Stimulated activated CD8-positive, alpha-beta memory T cell treated with anti-CD3 and anti-CD28 coated beads, Interleukin-12 subunit alpha, Interleukin-12 subunit beta, amount 100 ng/mL, for 4 hours (primary cell): ENCODE measurements around the gene BLOC1S3.

Source experiments
- DNase-seq: peaks from one replicate; pipeline ENCODE4 v3.0.0-alpha.2; 2020; ENCODE audit warnings: low read depth

The BLOC1S3 gene

DNA sequence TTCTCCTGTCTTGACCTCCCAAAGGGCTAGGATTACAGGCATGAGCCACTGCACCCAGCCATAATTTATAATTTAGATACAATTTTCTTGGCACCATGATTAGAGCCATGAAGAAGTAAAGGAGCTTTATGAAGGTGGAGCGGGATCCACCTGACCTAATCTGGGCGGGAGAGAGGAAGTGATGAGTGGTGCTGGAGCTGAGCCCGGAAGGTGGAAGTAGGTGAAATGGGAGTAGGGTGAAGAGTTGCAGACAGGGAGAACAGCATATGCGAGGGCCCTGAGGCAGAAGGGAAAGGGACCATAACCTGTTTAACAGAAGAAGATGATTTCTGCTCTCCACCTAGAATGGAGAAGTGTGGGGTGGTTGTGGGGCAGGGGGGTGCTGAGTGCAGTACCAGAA lies 4.2 kb downstream of the BLOC1S3 start:
- DNase-seq = no peak

DNA sequence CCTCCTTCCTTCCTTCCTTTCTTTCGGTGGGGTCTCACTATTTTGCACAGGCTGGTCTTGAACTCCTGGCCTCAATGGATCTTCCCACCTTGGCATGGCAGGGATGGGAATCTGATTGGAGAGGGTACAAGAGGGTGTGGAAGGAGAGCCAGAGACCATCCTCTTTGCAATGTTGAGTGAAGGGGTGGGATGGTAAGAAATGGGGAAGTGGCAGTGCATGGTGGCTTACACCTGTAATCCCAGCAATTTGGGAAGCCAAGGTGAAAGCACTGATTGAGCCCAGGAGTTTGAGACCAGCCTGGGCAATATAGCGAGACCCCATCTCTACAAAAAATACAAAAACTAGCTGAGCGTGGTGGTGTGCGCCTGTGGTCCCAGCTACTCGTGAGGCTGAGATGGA lies 5.5 kb downstream of the BLOC1S3 start:
- DNase-seq = no peak

DNA sequence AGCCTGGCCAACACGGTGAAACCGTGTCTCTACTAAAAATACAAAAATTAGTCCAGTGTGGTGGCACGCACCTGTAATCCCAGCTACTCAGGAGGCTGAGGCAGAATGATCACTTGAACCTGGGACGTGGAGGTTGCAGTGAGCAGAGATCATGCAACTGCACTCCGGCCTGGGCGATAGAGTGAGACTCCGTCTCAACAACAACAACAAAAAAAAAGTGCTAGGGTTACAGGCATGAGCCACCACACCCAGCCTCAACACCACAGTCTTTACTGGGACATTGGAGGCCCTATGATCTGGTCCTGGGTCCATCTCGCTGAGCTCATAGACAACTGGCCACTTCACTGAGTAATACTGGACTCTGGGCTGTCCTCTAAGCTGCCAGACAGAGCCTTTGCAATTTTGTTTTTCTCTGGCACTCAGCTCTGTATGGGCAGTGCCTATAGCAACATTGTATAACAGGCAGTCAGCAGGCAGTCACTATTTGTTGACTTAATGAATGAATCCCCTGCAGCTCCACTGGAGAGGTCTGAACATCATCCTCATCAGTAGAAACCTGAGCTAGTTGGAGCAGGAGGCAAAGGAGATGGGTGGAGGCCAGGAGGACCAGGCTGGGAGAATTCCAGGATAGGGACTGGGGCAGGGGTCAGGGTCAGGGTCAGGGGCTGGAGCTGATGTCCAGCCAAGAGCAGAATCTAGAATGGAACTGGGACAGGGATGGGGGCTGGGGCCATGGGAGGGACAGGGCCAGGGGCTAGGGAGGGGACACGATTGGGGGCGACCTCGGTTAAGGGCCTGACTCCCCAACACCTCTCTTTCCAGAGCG lies 8.1 kb downstream of the BLOC1S3 start:
- DNase-seq = no peak

DNA sequence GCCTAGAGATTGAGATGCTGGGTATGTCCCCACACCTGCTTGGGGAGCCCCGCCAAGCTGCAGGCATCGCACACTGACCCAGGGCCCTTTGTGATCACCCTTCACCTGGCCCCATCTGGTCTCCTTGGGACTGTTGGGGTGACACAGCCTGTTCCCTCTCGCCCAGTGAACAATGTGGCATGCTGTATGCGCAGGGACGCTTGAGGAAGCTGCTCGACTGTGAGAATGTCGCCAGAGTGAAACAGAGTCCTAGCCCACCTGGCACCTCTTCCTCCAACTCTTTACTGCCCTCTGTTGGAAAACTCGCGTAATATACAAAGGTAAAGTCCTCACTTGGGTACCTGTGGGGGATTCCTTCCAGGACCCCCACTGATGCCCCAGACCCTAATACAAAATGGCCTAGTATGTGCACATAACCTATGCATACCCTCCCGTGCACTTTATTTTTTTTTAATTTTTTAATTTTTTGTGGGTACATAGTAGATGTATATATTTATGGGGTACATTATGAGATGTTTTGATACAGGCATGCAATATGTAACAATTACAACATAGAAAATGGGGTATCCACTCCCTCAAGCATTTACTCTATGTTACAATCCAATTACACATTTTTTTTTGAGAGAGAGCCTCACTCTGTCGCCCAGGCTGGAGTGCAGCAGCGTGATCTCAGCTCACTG lies 9.0 kb downstream of the BLOC1S3 start:
- no peak for DNase-seq

DNA sequence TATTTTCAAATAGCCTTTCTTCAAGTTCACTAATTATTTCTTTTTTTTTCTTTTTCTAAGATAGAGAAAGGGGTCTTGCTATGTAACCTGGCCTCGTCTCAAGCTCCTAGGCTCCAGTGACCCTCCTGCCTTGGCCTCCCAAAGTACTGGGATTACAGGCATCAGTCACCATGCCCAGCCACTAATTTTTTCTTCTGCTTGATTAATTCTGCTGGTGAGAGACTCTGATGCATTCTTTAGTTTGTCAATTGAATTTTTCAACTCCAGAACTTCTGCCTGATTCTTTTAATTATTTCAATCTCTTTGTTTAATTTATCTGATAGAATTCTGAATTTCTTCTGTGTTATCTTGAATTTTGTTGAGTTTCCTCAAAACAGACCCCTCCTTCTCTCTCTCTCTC lies 11.4 kb downstream of the BLOC1S3 start:
- no peak for DNase-seq

DNA sequence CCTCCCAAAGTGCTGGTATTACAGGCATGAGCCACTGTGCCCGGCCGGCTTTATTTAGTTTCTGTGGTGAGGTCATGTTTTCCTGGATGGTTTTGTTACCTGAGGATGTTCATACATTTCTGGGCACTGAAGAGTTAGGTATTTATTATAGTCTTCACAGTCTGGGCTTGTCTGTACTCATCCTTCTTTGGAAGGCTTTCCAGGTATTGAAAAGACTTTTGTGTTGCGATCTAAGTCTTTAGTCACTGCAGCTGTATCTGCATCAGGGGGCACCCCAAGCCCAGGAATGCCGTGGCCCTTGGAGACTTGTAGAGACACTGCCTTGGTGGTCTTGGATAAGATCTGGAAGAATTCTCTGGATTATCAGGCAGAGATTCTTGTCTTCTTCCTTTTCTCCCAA lies 12.8 kb downstream of the BLOC1S3 start:
- no peak for DNase-seq

DNA sequence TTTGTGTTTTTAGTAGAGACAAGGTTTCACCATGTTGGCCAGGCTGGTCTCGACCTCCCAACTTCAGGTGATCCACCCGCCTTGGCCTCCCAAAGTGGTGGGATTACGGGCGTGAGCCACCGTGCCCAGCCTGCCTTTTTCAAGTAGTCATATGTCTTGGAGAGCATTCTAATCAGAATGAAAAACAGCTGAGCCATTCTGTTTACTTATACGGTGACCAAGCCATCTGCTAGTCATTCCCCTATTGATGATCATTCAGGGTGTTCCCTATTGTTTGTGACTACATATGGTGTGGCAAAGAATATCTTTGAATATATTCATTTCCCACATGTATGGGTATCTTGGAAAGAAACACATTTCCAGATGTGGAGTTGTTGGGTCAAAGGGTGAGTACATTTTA lies 17.2 kb downstream of the BLOC1S3 start:
- DNase-seq = no peak

DNA sequence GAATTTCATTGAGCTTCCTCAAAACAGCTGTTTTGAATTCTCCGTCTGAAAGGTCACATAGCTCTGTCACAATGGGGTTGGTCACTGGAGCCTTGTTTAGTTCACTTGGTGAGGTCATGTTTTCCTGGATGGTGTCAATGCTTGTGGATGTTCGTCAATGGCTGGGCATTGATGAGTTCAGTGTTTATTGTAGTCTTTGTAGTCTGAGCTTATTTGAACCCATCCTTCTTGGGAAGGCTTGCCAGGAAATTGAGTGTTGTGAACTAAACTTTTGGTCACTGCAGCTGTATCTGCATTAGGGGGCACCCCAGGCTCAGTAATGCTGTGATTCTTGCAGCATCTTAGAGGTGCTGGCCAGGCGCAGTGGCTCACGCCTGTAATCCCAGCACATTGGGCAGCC lies 22.0 kb downstream of the BLOC1S3 start:
- no peak for DNase-seq

DNA sequence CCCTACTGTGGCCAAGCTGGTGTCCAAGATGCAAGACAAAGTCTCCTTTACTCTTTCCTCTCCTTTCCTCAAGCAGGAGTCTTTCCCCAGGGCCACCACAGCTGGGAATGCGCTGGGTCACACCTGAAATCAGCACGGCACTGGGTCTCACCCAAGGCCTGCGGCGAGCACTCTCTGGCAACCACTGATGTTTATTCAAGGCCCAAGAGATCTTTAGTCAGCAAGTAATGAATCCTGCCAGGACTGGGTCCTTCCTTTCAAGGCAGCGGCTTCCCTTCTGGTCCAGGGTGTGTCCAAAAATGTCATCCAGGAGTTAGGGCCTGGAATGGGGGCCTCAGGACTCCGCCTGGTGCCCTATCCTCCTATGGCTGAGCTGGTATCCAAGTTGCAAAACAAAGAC lies 24.1 kb downstream of the BLOC1S3 start:
- no peak for DNase-seq

DNA sequence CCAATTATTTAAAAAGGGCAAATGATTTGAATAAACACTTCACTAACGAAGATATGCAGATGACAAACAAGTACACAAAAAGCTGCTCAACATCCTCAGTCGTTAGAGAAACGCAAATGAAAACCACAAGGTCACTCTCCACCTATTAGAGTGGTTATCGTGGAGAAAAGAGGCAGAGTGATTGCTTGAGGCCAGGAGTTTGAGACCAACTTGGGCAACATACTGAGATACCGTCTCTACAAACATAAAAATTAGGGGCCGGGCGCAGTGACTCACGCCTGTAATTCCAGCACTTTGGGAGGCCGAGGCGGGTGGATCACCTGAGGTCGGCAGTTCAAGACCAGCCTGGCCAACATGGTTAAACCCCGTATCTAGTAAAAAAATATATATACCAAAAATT lies 27.2 kb downstream of the BLOC1S3 start:
- DNase-seq = no peak

DNA sequence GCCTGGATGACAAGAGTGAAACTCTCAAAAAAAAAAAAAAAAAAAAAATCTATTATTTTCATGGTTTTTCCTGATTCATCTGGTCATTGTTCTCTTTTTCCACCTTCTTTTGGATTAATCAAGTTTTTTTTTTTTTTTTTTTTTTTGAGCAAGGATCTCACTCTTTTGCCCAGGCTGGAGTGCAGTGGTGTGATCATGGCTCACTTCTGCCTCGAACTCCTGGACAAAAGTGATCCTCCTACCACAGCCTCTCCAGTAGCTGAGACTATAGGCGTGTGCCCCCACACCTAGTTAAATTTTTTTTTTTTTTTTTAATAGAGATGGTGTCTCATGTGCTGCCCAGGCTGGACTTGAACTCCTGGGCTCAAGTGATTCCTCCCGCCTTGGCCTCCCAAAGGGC lies 27.7 kb downstream of the BLOC1S3 start:
- DNase-seq = no peak

DNA sequence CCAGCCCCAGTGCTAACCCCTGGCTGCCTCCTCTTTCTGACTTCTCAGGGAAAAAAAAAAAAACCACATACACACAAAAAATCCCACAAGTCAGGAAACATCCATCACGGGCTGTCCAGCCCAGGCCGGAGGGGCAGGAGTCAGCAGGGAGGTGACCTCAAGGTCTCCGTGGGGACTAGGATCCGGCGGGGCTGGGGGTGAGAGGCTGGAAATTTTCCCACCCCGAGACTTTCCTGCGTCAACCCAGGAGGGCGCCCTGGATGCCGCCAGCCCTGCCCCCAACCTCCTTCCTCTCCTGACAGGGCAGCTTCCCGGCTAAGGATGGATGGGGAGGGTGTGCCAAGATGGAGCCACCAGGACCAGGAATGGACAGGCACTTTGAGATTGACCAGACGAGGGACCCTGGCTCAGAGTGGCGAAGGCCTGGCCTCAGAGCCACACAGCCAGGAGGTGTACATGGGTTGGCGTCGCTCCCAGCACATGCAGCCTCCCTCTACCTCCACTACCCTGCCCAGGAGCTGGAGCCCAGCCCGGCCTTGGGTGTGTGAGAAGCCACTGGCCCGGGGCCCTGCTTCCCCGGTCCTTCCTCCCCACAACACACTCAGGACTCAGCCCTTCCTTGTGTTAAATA lies 33.3 kb downstream of the BLOC1S3 start:
- DNase-seq = no peak

DNA sequence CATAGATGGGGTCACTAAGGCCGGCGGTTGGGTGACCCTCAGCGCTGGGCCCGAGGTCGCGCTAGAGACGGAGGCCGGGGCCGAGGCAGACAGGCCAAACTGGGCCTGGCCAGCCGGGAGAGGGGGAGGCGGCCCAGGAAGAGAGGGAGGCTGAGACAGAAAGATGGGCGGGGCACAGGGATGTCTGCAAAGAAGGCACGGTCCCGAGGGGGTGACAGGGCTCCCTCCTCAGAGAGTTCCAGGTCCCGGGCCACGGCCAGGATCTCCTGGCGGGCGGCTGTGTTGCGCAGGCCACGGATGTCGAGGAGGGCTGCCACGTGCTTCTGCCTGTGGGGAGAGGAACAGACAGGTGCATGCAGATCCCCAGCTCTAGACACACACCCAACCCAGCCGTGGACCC lies 34.4 kb downstream of the BLOC1S3 start:
- DNase-seq = no peak

DNA sequence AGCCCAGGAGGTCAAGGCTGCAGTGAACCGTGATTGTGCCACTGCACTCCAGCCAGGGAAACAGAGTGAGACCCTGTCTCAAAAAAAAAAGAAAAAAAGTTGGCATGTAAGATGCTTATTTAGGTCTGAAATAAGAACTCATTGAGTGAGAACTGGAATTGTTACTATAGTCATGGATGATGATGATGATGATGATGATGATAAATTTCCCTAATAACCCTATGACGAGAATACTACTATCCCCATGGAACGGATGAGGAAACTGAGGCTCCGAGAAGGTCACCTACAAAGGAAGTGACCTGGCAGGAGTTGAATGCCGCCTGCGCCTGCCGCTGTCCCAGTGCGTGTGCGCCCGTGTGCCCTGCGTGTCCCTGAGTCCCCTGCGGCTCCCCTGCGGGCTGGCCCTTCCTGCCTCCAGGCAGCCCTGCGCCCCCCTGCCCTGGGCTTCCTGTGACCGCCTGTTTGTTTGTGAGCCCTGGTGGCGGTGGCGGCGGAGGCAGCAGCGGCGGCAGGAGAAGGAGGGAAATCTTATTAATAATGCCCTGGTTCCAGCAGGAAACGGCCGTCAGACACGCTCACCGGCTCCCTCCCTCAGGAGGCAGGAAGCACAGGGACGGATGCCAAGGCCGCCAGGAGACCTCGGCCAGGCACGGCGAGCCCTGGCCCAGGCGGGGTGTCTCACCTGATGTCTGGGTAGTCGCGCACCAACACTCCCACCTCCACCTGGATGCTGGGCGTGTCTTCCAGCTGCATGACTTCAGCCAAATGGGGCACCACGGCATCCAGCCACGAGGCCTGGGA lies 37.0 kb downstream of the BLOC1S3 start:
- DNase-seq = no peak

DNA sequence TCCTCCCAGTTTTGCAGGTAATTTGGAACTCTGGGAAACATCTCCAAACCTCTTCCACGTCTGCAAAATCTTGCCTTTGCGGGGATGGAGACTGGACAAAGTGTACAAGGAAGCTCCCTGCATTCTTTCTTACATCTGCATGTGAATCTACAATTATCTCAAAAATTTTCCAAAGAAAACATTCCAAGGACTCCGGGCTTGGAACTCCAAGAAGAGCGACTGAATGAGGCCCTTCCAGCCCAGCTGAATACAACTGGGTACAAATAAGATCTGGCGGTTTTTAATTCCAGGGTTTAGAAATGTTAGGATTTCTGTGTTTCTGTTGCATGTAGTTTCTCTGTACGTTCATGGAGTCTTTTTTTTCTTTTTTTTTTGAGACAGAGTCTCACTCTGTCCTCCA lies 38.1 kb downstream of the BLOC1S3 start:
- no peak for DNase-seq

DNA sequence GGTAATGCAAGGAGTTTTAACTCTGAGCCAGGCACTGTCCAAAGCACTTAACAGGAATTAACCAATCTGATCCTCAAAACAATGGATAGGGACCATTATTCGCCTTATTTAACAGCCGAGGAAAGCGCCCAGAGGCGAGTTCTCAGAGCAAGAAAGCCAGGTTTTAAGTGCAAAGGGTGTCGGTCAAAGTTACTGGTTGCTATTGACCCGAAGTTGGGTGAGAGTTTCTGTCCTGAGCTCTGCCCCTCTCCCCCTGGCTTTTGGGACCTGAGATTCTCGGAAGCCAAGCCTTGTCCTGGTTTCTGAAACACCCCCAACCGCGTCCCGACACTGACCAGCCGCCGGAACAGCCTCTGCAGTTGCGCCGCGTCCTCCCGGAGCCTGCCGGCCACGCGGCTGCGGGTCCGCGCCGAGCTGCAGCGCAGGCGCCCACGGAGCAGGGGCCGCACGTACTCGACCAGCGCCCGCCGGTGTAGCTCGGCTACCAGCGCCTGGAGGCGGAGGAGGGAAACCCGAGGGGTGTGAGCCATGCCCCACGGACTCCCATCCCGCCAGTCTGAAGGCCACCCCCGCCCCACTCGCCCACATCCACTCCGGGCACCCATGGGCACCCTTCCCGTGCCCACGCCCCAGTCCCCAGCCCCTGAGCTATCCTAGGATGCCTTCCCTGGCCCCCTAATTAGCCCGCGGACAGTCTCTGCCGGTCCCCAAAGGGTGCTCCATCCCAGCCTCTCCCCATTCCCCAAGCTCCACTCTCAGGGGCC lies 38.8 kb downstream of the BLOC1S3 start:
- no peak for DNase-seq

DNA sequence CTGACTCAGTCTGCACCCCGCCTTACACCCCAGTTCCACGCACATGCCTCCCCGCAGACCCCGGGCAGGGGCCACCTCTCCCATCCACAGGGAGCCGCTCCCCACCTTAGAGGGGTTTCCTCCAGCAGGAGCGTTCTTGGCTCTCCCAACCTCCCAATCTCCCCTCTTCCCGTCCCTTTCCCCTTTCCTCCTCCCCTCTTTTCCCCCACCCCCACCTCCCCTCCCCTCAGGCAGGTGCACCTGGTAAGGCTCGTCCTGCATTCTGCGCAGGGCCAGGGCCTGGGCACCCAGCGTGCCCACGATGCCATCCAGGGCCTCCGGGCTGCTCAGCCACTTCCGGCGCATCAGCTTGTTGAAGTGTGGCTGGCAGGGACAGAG lies 39.4 kb downstream of the BLOC1S3 start:
- DNase-seq = no peak

DNA sequence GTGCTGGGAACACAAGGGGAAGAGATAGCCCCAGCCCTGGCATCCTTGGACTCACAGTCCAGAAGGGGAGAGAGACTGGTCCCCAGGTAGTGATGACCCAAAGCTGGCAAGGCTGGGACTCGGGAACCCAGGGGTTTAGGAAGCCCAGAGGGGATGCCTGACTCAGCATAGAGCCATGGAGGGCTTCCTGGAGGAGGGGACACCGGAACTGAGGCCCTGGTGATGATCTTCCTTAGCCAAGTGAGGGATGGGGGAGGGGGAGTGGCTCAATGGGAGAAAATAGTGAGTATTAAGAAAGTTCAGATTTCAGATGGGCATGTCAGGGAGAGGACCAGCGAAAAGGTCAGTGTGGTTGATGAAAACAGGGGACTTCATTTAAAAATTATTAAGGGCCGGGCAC lies 39.8 kb downstream of the BLOC1S3 start:
- no peak for DNase-seq

DNA sequence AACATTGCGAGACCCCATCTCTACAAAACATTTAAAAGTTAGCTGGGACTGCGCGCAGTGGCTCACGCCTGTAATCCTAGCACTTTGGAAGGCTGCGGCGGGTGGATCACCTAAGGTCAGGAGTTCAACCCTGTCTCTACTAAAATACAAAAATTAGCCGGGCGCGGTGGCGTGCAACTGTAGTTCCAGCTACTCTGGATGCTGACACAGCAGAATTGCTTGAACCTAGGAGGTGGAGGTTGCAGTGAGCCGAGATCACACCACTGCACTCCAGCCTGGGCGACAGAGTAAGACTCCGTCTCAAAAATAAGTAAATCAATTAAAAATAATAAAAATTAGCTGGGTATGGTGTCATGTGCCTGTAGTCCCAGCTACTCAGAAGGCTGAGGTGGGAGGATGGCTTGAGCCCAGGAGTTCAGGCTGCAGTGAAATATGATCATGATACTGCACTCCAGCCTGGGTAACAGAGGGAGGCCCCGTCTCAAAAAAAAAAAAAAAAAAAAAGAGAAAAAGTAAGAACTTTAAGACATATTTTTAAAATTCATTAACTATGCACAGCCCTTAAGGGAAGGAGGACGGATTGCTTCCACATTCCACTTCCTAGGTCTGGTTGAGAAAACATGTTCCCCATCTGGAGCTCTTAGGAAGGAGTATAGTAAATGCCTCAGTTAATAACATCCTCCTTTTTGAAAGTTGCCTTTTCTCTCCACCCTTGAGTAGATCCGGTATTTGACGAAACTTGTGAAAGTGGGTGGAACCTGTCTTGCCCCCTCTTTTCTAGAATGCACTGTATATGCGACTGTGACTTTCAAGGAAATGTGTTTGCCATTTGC lies 40.5 kb downstream of the BLOC1S3 start:
- DNase-seq = no peak

DNA sequence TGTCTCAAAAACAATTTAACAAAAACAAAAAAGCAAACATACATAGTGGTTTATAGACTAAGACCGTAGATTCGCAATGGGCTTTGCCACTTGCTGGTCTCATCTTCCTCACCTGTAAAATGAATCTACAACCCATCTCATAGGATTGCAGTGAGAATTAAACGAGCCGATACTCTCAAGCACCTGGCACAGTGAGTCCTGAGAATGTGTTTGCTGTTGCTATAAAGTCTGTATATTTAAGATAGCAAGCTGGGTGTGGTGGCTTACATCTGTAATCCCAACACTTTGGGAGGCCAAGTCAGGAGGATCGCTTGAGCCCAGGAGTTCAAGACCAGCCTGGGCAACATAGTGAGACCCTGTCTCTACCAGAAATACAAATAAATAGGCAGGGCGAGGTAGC lies 44.1 kb downstream of the BLOC1S3 start:
- DNase-seq = no peak

DNA sequence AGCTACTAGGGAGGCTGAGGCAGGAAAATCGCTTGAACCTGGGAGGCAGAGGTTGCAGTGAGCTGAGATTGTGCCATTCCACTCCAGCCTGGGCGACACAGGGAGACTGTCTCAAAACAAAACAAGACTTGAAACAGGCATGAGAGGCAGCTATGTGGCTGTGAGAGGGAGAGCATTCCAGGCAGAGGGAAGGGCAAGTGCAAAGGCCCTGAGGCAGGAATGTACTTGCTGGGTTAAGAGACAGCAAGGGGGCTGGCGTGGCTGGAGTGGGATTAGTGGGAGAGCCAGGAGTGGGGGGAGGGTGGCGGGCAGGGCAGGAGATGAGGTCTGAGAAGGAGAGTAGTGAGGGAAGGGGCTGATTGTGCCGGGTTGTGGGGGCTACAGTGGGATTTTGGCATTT lies 45.3 kb downstream of the BLOC1S3 start:
- no peak for DNase-seq
